Measurements from ENCODE around the gene FARP1. TPM values are rescaled to one million over a fixed set of nuclear protein-coding genes. Genes with fewer than 3 reads are reported as not detected.
A peak's percentile ranks its signal among the peaks of the same experiment; 100 is the strongest.

The FARP1 gene
- total and polyA plus RNA-seq, 8 donors, result 11.6 to 319 (median 70.3) TPM

DNA sequence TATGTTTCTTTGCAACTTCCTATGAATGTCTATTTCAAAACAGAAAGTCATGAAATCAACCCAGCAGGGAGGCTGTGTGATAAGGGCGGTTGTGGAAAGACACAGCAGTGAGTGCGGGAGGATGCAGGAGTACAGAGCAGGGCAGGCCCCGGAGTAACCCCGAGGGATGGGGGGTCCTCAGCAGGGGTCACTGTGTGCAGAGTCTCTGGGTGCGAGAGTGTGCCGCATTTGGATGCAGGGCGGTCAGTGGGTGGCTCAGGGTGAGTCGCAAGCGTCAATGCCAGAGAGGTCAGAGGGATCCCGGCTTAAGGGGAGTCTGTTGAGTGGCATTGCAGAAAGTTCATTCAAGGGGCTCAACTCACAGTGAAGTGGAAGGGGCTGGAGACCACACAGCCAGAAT lies 286.2 kb downstream of the FARP1 start:
- Histone ChIP-seq H3K4me3 (no peak overlapping the region), H3K27me3 (no peaks in the 10 kb centered on the region), H3K4me1 (peaks cover 0 to 18% (median 3%) of the 10 kb centered on the region in 4 donors), H3K36me3 (peaks cover 14 to 61% (median 51%) of the 10 kb centered on the region in 4 donors), H3K9me3 (no peaks in the 10 kb centered on the region), H3K27ac (no peak overlapping the region)
- intact Hi-C loops (cut with DNase I; ENCODE audit: low total_unique reads), result no loop called here
- WGBS, 5 donors, result 81 to 87% (median 83%) methylated on average over 10 of the region's 10 CpGs
- TF ChIP-seq POLR2AphosphoS5 (IDR thresholded peaks at IDR 0.05) (no peak), EP300 (IDR thresholded peaks at IDR 0.05) (no peak), POLR2A (IDR thresholded peaks at IDR 0.05) (no peak)
- TF ChIP-seq, protein P1, sequence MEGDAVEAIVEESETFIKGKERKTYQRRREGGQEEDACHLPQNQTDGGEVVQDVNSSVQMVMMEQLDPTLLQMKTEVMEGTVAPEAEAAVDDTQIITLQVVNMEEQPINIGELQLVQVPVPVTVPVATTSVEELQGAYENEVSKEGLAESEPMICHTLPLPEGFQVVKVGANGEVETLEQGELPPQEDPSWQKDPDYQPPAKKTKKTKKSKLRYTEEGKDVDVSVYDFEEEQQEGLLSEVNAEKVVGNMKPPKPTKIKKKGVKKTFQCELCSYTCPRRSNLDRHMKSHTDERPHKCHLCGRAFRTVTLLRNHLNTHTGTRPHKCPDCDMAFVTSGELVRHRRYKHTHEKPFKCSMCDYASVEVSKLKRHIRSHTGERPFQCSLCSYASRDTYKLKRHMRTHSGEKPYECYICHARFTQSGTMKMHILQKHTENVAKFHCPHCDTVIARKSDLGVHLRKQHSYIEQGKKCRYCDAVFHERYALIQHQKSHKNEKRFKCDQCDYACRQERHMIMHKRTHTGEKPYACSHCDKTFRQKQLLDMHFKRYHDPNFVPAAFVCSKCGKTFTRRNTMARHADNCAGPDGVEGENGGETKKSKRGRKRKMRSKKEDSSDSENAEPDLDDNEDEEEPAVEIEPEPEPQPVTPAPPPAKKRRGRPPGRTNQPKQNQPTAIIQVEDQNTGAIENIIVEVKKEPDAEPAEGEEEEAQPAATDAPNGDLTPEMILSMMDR (IDR thresholded peaks at IDR 0.05), result no peak
- no peak for DNase-seq

DNA sequence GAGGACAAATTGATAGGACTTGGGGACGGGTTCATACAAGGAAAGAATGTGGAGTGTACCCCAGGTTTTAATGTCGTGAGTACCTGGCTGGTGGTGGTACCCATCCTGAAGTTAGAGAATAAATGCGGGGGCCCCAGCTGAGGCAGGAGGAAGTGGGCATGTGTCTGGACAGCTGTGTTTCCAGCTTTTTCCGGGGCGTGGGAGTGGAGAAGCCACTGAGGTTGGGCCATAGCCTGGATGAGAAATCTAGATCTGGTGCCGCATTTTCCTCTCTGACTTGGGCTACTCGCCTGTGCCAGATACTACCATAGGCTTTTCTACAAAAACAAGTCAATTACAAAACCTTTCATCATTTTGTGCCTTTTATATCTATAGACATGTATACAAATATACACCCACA lies 286.6 kb downstream of the FARP1 start:
- Histone ChIP-seq H3K4me1 (peaks cover 0 to 18% (median 3%) of the 10 kb centered on the region in 4 donors), H3K4me3 (no peak overlapping the region), H3K27ac (no peak overlapping the region), H3K36me3 (peaks cover 14 to 56% (median 47%) of the 10 kb centered on the region in 4 donors), H3K9me3 (no peaks in the 10 kb centered on the region), H3K27me3 (no peaks in the 10 kb centered on the region)
- no peak for DNase-seq
- TF ChIP-seq, protein P1 (IDR thresholded peaks at IDR 0.05), result no peak
- TF ChIP-seq POLR2A (IDR thresholded peaks at IDR 0.05) (no peak), EP300 (IDR thresholded peaks at IDR 0.05) (no peak), POLR2AphosphoS5 (IDR thresholded peaks at IDR 0.05) (no peak)
- WGBS, 5 donors, result 85 to 94% (median 91%) methylated on average over 7 of the region's 7 CpGs
- intact Hi-C loops (cut with DNase I; ENCODE audit: low total_unique reads), result no loop called here

DNA sequence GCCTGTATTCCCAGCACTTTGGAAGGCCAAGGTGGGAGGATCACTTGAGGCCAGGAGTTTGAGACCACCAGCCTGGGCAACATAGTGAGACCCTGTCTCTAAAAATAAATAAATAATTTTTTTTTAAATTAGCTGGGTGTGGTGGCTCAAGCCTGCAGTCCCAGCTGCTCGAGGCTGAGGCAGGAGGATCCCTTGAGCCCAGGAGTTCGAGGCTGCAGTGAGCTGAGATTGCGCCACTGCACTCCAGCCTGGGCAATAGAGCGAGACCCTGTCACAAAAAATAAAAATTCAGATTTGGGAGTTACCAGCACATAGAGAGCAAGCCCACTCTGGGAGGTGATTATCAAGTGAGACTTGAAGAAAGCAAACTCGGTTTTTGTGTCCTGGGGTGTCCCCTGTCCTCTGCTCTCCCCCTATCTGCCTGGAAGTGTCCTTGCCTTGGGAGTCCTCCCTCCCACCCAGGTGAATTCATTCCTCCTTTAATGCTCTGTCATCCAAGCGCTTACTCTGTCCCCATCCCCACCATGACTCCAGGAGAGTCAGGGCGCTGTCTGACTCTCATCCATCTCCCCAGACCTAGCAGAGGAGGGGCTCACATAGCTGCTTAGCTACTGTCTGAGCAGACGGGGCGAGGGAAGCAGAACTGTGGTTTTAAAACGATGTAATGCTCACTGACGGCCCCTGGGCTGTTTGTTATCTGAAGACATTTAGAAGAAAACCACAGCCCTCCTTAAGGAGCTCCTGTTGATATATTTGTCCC lies 287.3 kb downstream of the FARP1 start:
- no peaks in the 10 kb centered on the region for H3K27me3 ChIP-seq
- peaks cover 14 to 56% (median 41%) of the 10 kb centered on the region in 4 donors for H3K36me3 ChIP-seq
- peak overlapping the region in 4 of 5 donors; percentile 24 to 47 (median 37) for H3K27ac ChIP-seq
- intact Hi-C loops (cut with DNase I; ENCODE audit: low total_unique reads), result no loop called here
- no peak overlapping the region for H3K4me3 ChIP-seq
- no peak for DNase-seq
- TF ChIP-seq POLR2AphosphoS5 (IDR thresholded peaks at IDR 0.05) (no peak), EP300 (IDR thresholded peaks at IDR 0.05) (no peak)
- WGBS, 5 donors, result 66 to 73% (median 67%) methylated on average over 11 of the region's 11 CpGs
- no peaks in the 10 kb centered on the region for H3K9me3 ChIP-seq
- peaks cover 0 to 18% (median 3%) of the 10 kb centered on the region in 4 donors for H3K4me1 ChIP-seq

DNA sequence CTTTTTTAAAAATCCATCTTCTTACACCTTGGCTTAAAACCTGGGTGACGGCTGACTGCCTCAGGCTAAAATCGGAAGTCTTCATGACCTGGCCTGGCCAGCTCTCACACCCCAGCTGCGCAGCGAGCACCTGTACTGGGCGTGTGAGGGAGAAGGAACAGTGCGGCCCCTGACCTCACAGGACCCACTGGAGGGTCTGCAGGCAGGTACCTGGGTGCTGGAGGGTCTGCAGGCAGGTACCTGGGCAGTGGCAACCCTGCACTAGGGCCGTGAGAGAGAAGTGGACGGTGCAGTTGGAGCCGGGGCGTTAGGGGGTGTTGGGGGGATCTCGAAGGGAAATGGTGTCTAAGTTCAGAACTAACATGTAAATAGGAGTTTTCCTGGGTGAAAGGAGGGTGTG lies 289.7 kb downstream of the FARP1 start:
- 92 to 98% (median 94%) methylated on average over 10 to 11 of the region's 11 CpGs for WGBS, 5 donors
- no peaks in the 10 kb centered on the region for H3K9me3 ChIP-seq
- H3K4me3 ChIP-seq, result no peak overlapping the region
- no peak for DNase-seq
- H3K27ac ChIP-seq, result no peak overlapping the region
- intact Hi-C loops (cut with DNase I; ENCODE audit: low total_unique reads), result no loop called here
- H3K27me3 ChIP-seq, result no peaks in the 10 kb centered on the region
- peaks cover 7 to 54% (median 41%) of the 10 kb centered on the region in 4 donors for H3K36me3 ChIP-seq
- peaks cover 0 to 18% (median 3%) of the 10 kb centered on the region in 4 donors for H3K4me1 ChIP-seq
- TF ChIP-seq POLR2A (IDR thresholded peaks at IDR 0.05), result no peak
- TF ChIP-seq POLR2AphosphoS5 (IDR thresholded peaks at IDR 0.05), result no peak
- TF ChIP-seq EP300 (IDR thresholded peaks at IDR 0.05), result no peak
- TF ChIP-seq, protein P1 (IDR thresholded peaks at IDR 0.05), result no peak

DNA sequence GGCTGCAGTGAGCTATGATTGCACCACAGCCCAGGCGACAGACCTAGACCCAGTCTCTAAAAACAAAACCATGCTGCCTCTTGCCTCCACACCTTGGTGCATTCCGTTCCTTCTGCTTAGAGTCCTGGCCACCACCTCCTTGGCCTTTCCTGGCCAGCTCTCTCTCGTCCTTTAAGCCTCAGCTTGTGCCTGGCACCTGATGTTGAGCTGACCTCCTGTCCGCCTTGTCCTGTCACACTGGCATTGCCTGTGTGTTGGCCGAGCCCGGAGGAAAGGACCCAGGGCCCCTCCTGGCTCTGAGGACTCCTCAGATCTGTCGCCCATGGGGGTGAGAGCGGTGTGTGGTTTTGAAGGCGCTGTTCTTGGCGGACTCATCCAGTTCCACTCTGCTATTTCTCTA lies 290.8 kb downstream of the FARP1 start:
- 89 to 94% (median 91%) methylated on average over 10 of the region's 10 CpGs for WGBS, 5 donors
- Histone ChIP-seq H3K4me1 (peaks cover 0 to 18% (median 3%) of the 10 kb centered on the region in 4 donors), H3K36me3 (peaks cover under 1 to 53% (median 43%) of the 10 kb centered on the region in 4 donors), H3K27ac (no peak overlapping the region), H3K4me3 (no peak overlapping the region), H3K27me3 (no peaks in the 10 kb centered on the region), H3K9me3 (no peaks in the 10 kb centered on the region)
- DNase-seq, result no peak
- intact Hi-C loops (cut with DNase I; ENCODE audit: low total_unique reads), result no loop called here
- TF ChIP-seq, protein P1 (IDR thresholded peaks at IDR 0.05), result no peak
- TF ChIP-seq POLR2AphosphoS5 (IDR thresholded peaks at IDR 0.05) (no peak), EP300 (IDR thresholded peaks at IDR 0.05) (no peak)
